ENCODE measurements around the gene MEI1. TPM values are rescaled to one million over a fixed set of nuclear protein-coding genes. Genes with fewer than 3 reads are reported as not detected.

The MEI1 gene
- total RNA-seq, 2 experiments from 2014 or later = 2.3 to 14.6 TPM

DNA sequence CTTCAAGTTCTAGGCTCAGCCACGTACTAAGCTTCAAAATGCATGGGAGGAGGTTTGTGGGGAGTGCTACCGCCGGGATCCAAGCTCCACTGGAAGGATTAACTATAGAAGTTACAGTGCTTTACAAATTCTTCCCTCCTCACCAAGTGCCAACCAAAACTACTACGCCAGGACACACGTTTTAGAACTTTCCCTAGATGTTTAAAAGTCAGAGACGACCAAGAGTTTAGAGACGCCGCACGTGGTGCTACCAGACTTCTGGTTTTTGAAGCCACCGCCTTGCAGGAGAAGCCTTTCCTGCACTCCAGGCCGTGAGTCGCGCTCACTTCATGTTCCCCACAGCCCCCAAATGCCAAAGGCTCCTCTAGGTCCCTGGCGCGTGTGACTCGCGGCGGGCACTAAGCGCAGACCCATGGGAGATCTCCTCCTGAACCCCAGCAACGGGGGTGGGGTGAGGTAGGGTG is 11.4 kb upstream of the MEI1 start:
- BruUV-seq (replicated peaks) = TSS peak; percentile 74
- Histone ChIP-seq H3K4me3 (ENCODE audit: low read depth, low read length, poor library complexity, severe bottlenecking) (peak overlapping the region; percentile 87), H3K79me2 (ENCODE audit: insufficient read depth, low read depth, low read length) (peaks cover 57% of the 10 kb centered on the region), H3K4me1 (ENCODE audit: insufficient read depth, low read length, poor library complexity, severe bottlenecking) (peaks cover 39% of the 10 kb centered on the region), H3K4me2 (ENCODE audit: low read length) (peak overlapping the region; percentile 97), H3K36me3 (ENCODE audit: insufficient read depth, low read length) (peaks cover 17% of the 10 kb centered on the region), H3K9me3 (ENCODE audit: low read length) (no peaks in the 10 kb centered on the region), H4K20me1 (ENCODE audit: insufficient read depth, low read length) (no peaks in the 10 kb centered on the region), H3K27ac (ENCODE audit: low read depth, low read length, poor library complexity, severe bottlenecking) (peak overlapping the region; percentile 83), H3K9me2 (ENCODE audit: insufficient read depth, low read length) (no peaks in the 10 kb centered on the region), H2AFZ (ENCODE audit: low read length) (peak overlapping the region; percentile 90; the same call in 1 of the 2 replicates)
- CTCF ChIA-PET (ENCODE audit: unreplicated experiment) = no interaction called here
- intact Hi-C loops (cut with micrococcal nuclease; ENCODE audit: unreplicated experiment) = loop anchor here (2.0 kb wide), 2 partner anchors 21 to 259 kb away; partner anchors contain the start of gene CENPM
- POLR2A ChIA-PET = interaction anchor here (1.1 to 1.3 kb wide), 2 partner anchors 21 kb away, joined by 5 to 6 read pairs; no protein-coding TSS in a partner anchor
- DNase-seq (ENCODE audit: low spot score) = peak; percentile 52
- TF ChIP-seq CTCF (conservative IDR thresholded peaks at IDR 0.05; ENCODE audit: low read length) = no peak
- TF ChIP-seq EZH2phosphoT487 (IDR thresholded peaks at IDR 0.05; ENCODE audit: borderline replicate concordance, low read depth, low read length) = no peak

DNA sequence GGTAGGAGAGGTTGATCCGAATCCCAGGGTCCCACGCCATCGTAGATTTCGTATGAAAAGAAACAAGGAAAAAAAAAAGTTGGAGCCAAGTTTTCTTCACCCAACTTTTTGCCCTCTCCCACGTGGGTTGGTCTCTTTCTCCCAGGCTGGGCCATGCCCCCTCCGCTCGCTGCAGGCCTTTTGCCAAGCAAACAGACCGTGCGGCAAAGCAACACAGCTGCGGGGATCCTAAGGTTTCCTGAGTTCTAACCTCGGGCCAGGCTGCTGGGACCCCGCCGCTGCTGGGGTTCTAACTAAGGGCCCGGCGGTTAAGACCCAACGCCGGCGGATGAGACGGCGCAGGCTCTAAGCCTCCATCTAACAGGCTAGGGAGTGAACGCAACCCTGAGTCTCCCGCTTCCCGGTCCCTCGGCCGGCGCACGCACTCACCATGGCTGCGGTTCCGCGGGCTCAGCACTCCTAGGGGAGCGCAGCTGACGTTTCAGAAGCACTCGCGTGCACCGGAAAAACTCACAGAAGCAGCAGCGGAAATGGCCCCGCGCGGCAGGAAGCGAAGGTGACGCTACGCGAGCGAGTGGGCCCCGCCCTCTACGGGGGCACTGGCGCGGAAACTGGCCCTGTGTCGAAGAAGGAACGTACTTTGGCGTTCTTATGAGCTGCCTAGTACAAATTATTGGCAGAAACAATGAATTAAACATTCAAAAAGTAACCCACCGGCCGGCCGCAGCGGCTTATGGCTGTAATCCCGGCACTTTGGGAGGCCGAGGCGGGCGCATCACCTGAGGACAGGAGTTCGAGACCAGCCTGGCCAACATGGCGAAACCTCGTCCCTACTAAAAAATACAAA is 10.7 kb upstream of the MEI1 start, which contains the start of gene SNU13:
SNU13 (minus strand) TSS at position 503 of the 847 bp plus-strand sequence; CDS start at position 432, 71 bp downstream.
- H3K4me1 ChIP-seq (ENCODE audit: insufficient read depth, low read length, poor library complexity, severe bottlenecking) = peaks cover 33% of the 10 kb centered on the region
- no TSS peak for BruUV-seq (replicated peaks)
- peak within 1 kb of the TSS; percentile 83 for H3K27ac ChIP-seq (ENCODE audit: low read depth, low read length, poor library complexity, severe bottlenecking)
- peak within 1 kb of the TSS; percentile 87 for H3K4me3 ChIP-seq (ENCODE audit: low read depth, low read length, poor library complexity, severe bottlenecking)
- H4K20me1 ChIP-seq (ENCODE audit: insufficient read depth, low read length) = no peaks in the 10 kb centered on the region
- ChIA-PET POLR2A (interaction anchor here (0.5 to 1.3 kb wide), 5 partner anchors 9 to 701 kb away, joined by 3 to 6 read pairs (median 4); no protein-coding TSS in a partner anchor), CTCF (ENCODE audit: unreplicated experiment) (interaction anchor here (0.8 to 1.0 kb wide), 2 partner anchors 22 to 248 kb away, joined by 3 to 5 read pairs; no protein-coding TSS in a partner anchor)
- peaks cover 50% of the 10 kb centered on the region for H3K79me2 ChIP-seq (ENCODE audit: insufficient read depth, low read depth, low read length)
- intact Hi-C loops (cut with micrococcal nuclease; ENCODE audit: unreplicated experiment) = loop anchor here (2.0 kb wide), 2 partner anchors 22 to 258 kb away; partner anchors contain the start of gene CENPM
- DNase-seq (ENCODE audit: low spot score) = peak; percentile 97
- peaks cover 16% of the 10 kb centered on the region for H3K36me3 ChIP-seq (ENCODE audit: insufficient read depth, low read length)
- no peaks in the 10 kb centered on the region for H3K9me2 ChIP-seq (ENCODE audit: insufficient read depth, low read length)
- peak within 1 kb of the TSS; percentile 97 for H3K4me2 ChIP-seq (ENCODE audit: low read length)
- H3K9me3 ChIP-seq (ENCODE audit: low read length) = no peaks in the 10 kb centered on the region
- TF ChIP-seq EZH2phosphoT487 (IDR thresholded peaks at IDR 0.05; ENCODE audit: borderline replicate concordance, low read depth, low read length) (no peak), CTCF (conservative IDR thresholded peaks at IDR 0.05; ENCODE audit: low read length) (no peak)
- peak within 1 kb of the TSS; percentile 90 for H2AFZ ChIP-seq (ENCODE audit: low read length)

Measured in OCI-LY7 (cell line).